ENCODE data around the gene FOXP2. TPM values are rescaled to one million over a fixed set of nuclear protein-coding genes. Genes with fewer than 3 reads are reported as not detected.
"Not testable (repeated sequence)": the region's sequence is repeated elsewhere in the genome, so short reads cannot be mapped to it uniquely, and the experiment has no call there.

The FOXP2 gene
- 0.20 TPM in 1 of 2 replicates, not detected in the other for total RNA-seq (2014; rRNA removed; shearing (Covaris generic); ENCODE audit: low replicate concordance)

DNA sequence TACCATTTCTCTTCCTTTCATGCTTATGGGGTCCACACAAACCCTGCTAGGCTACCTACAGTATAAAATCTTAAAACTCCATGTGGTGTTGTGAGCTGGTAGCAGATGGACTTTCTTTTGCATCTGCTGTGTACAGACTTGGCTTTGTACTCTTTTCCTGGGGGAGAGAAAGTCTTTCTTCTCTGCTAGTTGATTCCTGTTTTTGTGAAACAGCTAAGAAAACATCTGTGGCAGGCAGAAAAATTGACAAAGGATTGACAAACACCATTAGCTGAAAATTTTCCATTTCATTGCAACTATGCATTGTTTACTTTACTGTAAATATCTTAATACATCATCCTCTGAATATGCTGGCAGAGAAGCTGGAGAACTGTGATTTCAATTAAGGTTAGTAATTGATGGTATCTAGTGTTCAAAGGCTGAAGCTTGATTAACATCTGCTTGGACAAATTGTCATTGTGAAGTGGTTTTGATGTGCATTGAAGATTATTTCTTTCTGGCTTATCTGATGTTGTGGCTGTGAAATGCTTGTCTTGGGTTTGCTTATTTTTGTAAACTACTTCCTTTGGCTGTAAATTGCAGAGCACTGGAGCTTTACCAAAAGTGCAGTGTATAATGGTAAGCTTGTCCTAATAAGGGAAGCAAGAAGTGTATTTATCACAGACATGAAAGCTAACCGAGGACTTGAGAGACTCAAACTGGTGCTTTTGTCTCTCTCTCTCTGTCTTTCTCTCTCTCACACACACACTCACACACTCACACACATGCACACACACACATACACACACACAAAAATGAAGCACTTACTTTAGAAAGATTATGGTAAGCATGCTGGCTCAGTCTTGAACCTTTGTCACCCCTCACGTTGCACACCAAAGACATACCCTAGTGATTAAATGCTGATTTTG is at the start of gene FOXP2:
TSS of gene FOXP2 (plus strand) at position 660 of the 908 bp plus-strand sequence. CDS start 11,697 bp downstream, outside the sequence.
- no peaks in the 10 kb centered on the region for H3K9me3 ChIP-seq
- H3K4me3 ChIP-seq, result peak within 1 kb of the TSS; percentile 32
- no peak for DNase-seq
- H3K27me3 ChIP-seq, result no peaks in the 10 kb centered on the region
- H3K36me3 ChIP-seq, result no peaks in the 10 kb centered on the region

DNA sequence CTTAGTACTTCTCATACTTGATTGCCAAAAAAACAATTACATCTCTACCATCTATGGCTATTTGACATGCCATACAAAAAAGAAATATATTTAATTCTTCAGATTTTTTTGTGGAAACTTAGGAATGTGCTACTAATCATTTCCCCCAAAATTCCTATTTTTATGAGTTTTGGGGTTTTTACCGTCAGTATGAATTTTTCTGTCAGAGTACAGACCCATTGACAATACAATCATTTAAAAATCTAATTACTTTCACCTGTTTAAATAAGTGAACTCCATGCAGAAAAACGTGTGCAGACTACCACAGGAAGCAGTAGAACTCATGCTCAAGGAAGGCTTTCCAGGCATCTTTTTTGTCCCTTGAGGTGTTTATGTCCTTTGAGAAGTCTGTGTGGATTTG is 48.8 kb upstream of the FOXP2 start:
- Histone ChIP-seq H3K4me3 (no peak overlapping the region), H3K27me3 (no peaks in the 10 kb centered on the region), H3K9me3 (no peaks in the 10 kb centered on the region), H3K36me3 (no peaks in the 10 kb centered on the region)
- DNase-seq, result no peak

DNA sequence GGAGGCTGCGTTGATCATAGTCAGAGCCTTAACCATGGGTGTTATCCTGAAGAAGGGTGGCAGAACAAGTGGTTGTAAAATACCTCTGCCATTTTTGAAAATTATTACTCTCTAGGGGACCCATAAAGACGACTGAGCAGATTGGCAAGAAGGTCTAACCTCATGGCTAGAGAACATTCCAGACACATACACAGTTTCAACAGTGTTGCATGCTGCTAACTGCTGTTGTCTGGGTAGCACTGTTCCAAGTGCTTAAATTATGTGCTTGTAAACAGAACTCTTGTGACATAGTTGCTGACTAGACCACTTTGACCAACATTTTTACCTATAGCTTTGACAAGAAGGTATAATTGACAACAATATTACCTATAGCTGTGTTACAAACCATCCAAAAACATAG is 46.1 kb upstream of the FOXP2 start:
- no peaks in the 10 kb centered on the region for H3K9me3 ChIP-seq
- H3K4me3 ChIP-seq, result no peak overlapping the region
- no peaks in the 10 kb centered on the region for H3K36me3 ChIP-seq
- DNase-seq, result no peak
- no peaks in the 10 kb centered on the region for H3K27me3 ChIP-seq

- H3K36me3 ChIP-seq, result no peaks in the 10 kb centered on the region
- H3K4me3 ChIP-seq, result no peak overlapping the region
- no peaks in the 10 kb centered on the region for H3K27me3 ChIP-seq
- no peaks in the 10 kb centered on the region for H3K9me3 ChIP-seq
- no peak for DNase-seq
These were observed 45.3 kb upstream of the FOXP2 start for GRCh38 chr7:114369294-114369693.

DNA sequence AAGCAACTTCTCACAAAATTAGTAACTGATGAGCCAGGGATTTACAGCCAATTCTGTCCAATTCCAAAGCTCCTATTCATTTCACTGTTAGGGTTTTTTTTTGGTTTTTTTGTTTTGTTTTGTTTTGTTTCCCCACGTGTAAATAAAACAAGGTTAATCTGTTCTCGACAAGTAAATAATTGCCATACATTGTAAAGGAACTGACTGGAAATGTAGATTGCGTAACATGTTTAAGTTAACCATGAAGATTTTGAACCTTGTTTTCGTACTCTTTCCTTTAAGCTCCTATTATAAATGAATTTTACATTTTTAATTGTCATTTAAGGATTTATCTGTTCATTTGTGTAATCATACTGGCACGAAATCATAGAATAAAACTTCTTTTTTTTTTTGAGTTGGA is 42.0 kb upstream of the FOXP2 start:
- no peak overlapping the region for H3K4me3 ChIP-seq
- DNase-seq, result no peak

DNA sequence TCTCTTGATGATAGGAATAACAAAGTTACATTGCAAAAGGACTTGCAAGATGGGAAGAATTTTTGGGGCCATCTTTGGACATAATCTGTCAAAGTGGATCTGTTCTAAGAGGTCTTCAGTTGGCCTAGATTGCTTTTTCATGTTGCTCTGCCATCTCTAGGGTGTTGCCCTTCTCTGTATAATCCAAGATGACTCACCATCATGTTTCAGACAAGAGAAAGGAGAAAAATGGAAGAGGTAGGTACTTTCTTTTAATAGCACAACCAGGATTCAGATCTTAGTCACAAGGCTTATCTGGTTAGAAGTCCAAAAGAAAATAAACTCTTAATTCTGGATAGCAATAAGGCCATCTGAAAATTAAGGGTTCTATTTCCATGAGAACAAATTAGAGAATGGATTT is 38.7 kb upstream of the FOXP2 start:
- Histone ChIP-seq H3K27me3 (no peaks in the 10 kb centered on the region), H3K36me3 (no peaks in the 10 kb centered on the region), H3K4me3 (no peak overlapping the region), H3K9me3 (no peaks in the 10 kb centered on the region)
- DNase-seq, result no peak

More for the DNA sequence above, 42.0 kb upstream of the FOXP2 start:
- H3K36me3 ChIP-seq, result no peaks in the 10 kb centered on the region
- H3K27me3 ChIP-seq, result no peaks in the 10 kb centered on the region
- H3K9me3 ChIP-seq, result no peaks in the 10 kb centered on the region

GRCh38 chr7:114383946-114384345 is 30.7 kb upstream of the FOXP2 start:
- not testable (repeated sequence) for H3K4me3 ChIP-seq, DNase-seq, H3K36me3 ChIP-seq, H3K27me3 ChIP-seq, H3K9me3 ChIP-seq

GRCh38 chr7:114384346-114384745 is 30.3 kb upstream of the FOXP2 start:
- H3K9me3 ChIP-seq, H3K4me3 ChIP-seq, H3K27me3 ChIP-seq, DNase-seq, H3K36me3 ChIP-seq: not testable (repeated sequence)

DNA sequence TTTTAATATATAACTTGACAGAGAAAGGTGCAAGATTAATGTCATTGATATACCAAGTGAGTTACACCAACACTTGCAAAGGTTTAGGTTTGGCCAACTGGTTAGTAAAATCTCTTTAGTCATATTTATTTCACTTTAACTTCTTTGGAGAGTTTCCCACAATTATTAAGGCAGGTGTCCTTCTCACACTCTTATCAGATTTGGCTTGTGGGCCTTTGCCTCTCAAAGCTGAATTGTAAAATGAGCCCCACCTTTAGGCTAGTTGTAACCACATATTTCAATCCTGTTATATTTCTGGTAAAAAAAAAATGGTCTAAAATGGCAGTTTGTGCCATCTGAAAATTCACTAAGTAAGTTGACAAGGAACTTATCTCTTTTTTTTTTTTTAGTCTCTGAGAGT is 26.6 kb upstream of the FOXP2 start:
- no peaks in the 10 kb centered on the region for H3K36me3 ChIP-seq
- H3K9me3 ChIP-seq, result no peaks in the 10 kb centered on the region
- H3K27me3 ChIP-seq, result no peaks in the 10 kb centered on the region
- no peak overlapping the region for H3K4me3 ChIP-seq
- no peak for DNase-seq

- DNase-seq, result no peak
- H3K36me3 ChIP-seq, result no peaks in the 10 kb centered on the region
- no peaks in the 10 kb centered on the region for H3K27me3 ChIP-seq
- H3K4me3 ChIP-seq, result no peak overlapping the region
- H3K9me3 ChIP-seq, result no peaks in the 10 kb centered on the region
These were observed 21.9 kb upstream of the FOXP2 start for GRCh38 chr7:114392686-114393085.

DNA sequence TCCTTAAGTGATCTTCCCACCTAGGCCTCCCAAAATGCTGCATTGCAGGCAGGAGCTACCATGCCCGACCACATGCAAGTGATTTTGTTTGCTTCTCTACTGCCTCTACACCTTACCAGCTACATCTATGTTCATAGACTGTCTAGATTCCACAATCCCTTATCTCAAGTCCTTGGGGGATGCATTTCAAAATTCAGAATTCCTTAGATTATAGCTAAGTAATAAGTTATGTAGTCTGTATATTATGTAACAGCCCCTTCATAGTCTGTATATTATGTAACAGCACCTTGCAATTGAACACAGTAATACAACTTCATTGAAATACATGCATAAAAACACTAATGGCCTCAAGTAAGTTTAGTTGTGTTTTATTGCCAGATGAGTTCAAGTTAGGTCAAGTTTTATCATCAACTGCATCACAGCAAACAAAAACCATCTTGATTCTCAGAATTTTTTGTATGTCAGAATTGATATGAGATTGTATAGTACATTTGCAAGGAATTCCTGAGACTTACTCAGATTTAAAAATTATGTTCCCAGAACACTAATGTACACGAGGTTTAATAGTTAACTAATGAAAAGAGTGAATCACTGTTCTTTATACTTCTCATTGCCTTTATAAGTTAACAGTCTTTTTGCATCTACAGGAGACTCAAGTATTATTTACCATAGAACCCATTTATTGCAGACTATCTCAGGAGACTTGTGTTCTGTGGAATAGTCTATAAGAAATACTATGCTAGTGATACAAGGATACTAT is 11.6 kb upstream of the FOXP2 start:
- no peaks in the 10 kb centered on the region for H3K27me3 ChIP-seq
- no peaks in the 10 kb centered on the region for H3K36me3 ChIP-seq
- no peak for DNase-seq
- no peaks in the 10 kb centered on the region for H3K9me3 ChIP-seq
- H3K4me3 ChIP-seq, result no peak overlapping the region

- Histone ChIP-seq H3K27me3 (no peaks in the 10 kb centered on the region), H3K4me3 (no peak overlapping the region), H3K36me3 (no peaks in the 10 kb centered on the region), H3K9me3 (no peaks in the 10 kb centered on the region)
- DNase-seq, result no peak
These were observed 9.2 kb upstream of the FOXP2 start for GRCh38 chr7:114405427-114405826.

- Histone ChIP-seq H3K9me3 (no peaks in the 10 kb centered on the region), H3K27me3 (no peaks in the 10 kb centered on the region)
- DNase-seq, result no peak
These were observed 4.9 kb upstream of the FOXP2 start for GRCh38 chr7:114409750-114410149.

GRCh38 chr7:114412548-114412947 is 2.1 kb upstream of the FOXP2 start:
- no peak for DNase-seq

More at GRCh38 chr7:114409750-114410149, 4.9 kb upstream of the FOXP2 start:
- H3K36me3 ChIP-seq, result no peaks in the 10 kb centered on the region
- no peak overlapping the region for H3K4me3 ChIP-seq

DNA sequence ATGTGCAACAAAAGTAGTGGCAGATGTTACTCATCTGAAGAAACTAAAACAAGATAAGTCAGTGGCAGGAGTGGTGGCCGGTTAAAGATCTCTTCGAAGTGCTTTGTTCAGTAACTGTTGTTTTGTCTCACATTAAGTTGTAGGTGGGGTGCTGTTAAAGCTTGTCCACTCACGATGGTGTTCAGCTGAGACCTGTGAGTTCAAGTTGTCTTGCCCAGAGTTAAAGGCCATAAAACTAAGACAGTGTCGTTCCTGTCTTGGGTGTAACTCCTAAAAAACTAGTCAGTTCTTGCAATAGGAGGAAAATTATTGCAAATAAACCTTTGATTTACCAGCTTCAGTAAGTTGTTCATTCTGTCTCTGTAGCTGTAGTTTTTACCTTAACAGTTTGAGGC is 857 bp upstream of the FOXP2 start:
- DNase-seq, result no peak
- no peaks in the 10 kb centered on the region for H3K9me3 ChIP-seq
- no peak overlapping the region for H3K4me3 ChIP-seq
- H3K36me3 ChIP-seq, result no peaks in the 10 kb centered on the region
- H3K27me3 ChIP-seq, result no peaks in the 10 kb centered on the region

More at GRCh38 chr7:114412548-114412947, 2.1 kb upstream of the FOXP2 start:
- Histone ChIP-seq H3K36me3 (no peaks in the 10 kb centered on the region), H3K9me3 (no peaks in the 10 kb centered on the region), H3K4me3 (no peak overlapping the region), H3K27me3 (no peaks in the 10 kb centered on the region)

DNA sequence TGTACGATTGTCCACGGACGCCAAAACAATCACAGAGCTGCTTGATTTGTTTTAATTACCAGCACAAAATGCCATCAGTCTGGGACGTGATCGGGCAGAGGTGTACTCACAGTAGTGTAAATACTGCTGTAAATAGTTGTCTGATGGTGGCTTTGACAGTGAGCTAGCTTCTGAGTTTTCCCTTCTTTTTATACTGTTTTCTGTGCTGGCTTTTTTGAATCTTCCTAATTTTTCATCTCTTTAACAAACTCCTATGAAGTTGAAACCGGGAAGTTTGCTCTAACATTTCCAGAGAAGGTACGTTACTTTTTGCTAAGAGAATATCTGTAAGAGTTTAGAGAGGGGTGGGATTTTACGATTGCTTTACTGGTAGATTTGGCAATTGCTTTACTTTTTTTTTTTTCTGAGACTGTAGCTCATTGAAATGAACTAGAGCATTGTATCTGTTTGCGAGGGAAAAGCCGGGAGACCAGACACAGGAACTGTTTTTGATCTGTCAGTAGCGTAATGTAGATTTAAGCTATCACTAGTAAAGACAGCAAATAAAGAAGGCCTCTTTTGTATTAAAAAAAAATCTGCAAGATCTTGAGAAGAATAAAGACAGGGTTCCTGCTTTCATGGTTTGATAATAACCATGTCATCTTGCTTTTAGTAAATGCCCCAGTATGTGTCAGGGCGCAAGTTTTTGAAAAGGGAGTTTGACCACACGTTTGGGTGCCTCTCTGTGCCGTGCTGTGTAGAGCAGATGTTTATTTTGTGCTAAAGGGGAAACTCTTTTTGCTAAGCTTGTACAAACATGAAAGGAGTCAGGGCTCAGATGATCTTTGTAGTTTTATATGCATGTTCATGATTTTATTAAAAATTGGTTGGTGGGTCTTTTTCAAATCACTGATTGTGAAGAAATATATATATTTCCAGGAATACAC is 712 bp downstream of the FOXP2 start:
- H3K36me3 ChIP-seq, result no peaks in the 10 kb centered on the region
- no peaks in the 10 kb centered on the region for H3K9me3 ChIP-seq
- no peak for DNase-seq
- H3K27me3 ChIP-seq, result no peaks in the 10 kb centered on the region
- peak overlapping the region; percentile 32 for H3K4me3 ChIP-seq

Data from MG63 (cell line).